Neuronal stem cell (in vitro differentiated cells): ENCODE results near the gene PHOSPHO1.

ENCODE experiments used
- DNase-seq: peaks from one replicate; pipeline ENCODE4 v3.0.0-alpha.2; 2013; ENCODE audit warnings: low spot score
- H2AFZ ChIP-seq: one replicate; pipeline ENCODE4 v1.6.1; 2013; ENCODE audit warnings: mild to moderate bottlenecking, low read length, inconsistent platforms
- H2AK5ac ChIP-seq: 2 replicates; pipeline ENCODE4 v1.6.1; 2013; ENCODE audit warnings: low read depth, mild to moderate bottlenecking, inconsistent platforms, low read length, moderate library complexity, mixed read lengths
- H2BK120ac ChIP-seq: 2 replicates; pipeline ENCODE4 v1.6.1; 2013; ENCODE audit warnings: low read depth, mild to moderate bottlenecking, inconsistent platforms, low read length, moderate library complexity, mixed read lengths
- H2BK12ac ChIP-seq: one replicate; pipeline ENCODE4 v1.6.1; 2013; ENCODE audit warnings: low read length, inconsistent platforms
- H2BK15ac ChIP-seq: 2 replicates; pipeline ENCODE4 v1.6.1; 2013; ENCODE audit warnings: mild to moderate bottlenecking, low read length, inconsistent platforms, mixed read lengths
- H2BK5ac ChIP-seq: one replicate; pipeline ENCODE4 v1.6.1; 2013; ENCODE audit warnings: inconsistent platforms, mild to moderate bottlenecking, low read length, moderate library complexity
- H3K14ac ChIP-seq: one replicate; pipeline ENCODE4 v1.6.1; 2013; ENCODE audit warnings: low read length, inconsistent platforms
- H3K18ac ChIP-seq: 2 replicates; pipeline ENCODE4 v1.6.1; 2013; ENCODE audit warnings: low read length, inconsistent platforms
- H3K23ac ChIP-seq: 2 replicates; pipeline ENCODE4 v1.6.1; 2013; ENCODE audit warnings: low read depth, mild to moderate bottlenecking, mixed read lengths, low read length, inconsistent platforms; ENCODE audit not compliant: poor library complexity
- H3K27ac ChIP-seq: replicated peaks from 3 replicates; pipeline ENCODE4 v1.5.1; 2013; ENCODE audit warnings: low read length, inconsistent platforms
- H3K27me3 ChIP-seq, 3 experiments: 2 replicates each; pipeline ENCODE4 v1.6.1; 2013; ENCODE audit warnings: low read length in 3 of 3, mild to moderate bottlenecking in 2 of 3, inconsistent platforms in 1 of 3, low read depth in 1 of 3, mixed read lengths in 1 of 3, moderate library complexity in 1 of 3; ENCODE audit not compliant: control insufficient read depth in 3 of 3, insufficient read depth in 3 of 3
- H3K36me3 ChIP-seq, 2 donors: replicated peaks in 1 of 2; 2 replicates each; pipeline ENCODE4 v1.6.1; 2013; ENCODE audit warnings: low read length in 2 of 2; ENCODE audit not compliant: control insufficient read depth in 2 of 2, insufficient read depth in 2 of 2
- H3K4ac ChIP-seq: 2 replicates; pipeline ENCODE4 v1.6.1; 2013; ENCODE audit warnings: inconsistent platforms, mild to moderate bottlenecking, low read length, moderate library complexity
- H3K4me1 ChIP-seq, 2 donors: 1 replicate in 1 of 2; 2 replicates in 1 of 2; pipeline ENCODE4 v1.6.1; 2013; ENCODE audit warnings: low read length in 2 of 2, low read depth in 1 of 2; ENCODE audit not compliant: control insufficient read depth in 2 of 2, insufficient read depth in 1 of 2
- H3K4me2 ChIP-seq: one replicate; pipeline ENCODE4 v1.6.1; 2013; ENCODE audit warnings: mild to moderate bottlenecking, low read length, inconsistent platforms; ENCODE audit not compliant: insufficient read depth, poor library complexity, severe bottlenecking
- H3K4me3 ChIP-seq, 2 donors: 2 replicates each; pipeline ENCODE4 v1.5.1; 2013; ENCODE audit warnings: low read length in 2 of 2, mild to moderate bottlenecking in 2 of 2, inconsistent platforms in 1 of 2, moderate library complexity in 1 of 2
- H3K79me1 ChIP-seq: one replicate; pipeline ENCODE4 v1.6.1; 2013; ENCODE audit warnings: low read depth, mild to moderate bottlenecking, inconsistent platforms, low read length, moderate library complexity
- H3K9ac ChIP-seq: one replicate; pipeline ENCODE4 v1.6.1; 2013; ENCODE audit warnings: mild to moderate bottlenecking, low read depth, low read length, inconsistent platforms; ENCODE audit not compliant: poor library complexity
- H3K9me3 ChIP-seq, 2 donors: replicated peaks in 1 of 2; 2 replicates each; pipeline versions ENCODE3 to v1.6.1; 2013; ENCODE audit warnings: low read length in 2 of 2, mild to moderate bottlenecking in 2 of 2, inconsistent platforms in 1 of 2, low read depth in 1 of 2, mixed read lengths in 1 of 2, moderate library complexity in 1 of 2; ENCODE audit not compliant: control insufficient read depth in 2 of 2, insufficient read depth in 1 of 2
- H4K8ac ChIP-seq: one replicate; pipeline ENCODE4 v1.6.1; 2013; ENCODE audit warnings: low read depth, mild to moderate bottlenecking, inconsistent platforms, low read length, moderate library complexity
- H4K91ac ChIP-seq: one replicate; pipeline ENCODE4 v1.6.1; 2013; ENCODE audit warnings: low read length, low read depth, mild to moderate bottlenecking, inconsistent platforms; ENCODE audit not compliant: poor library complexity
- WGBS, 2 donors: extraction: QIAGEN DNeasy Blood & Tissue Kit; methylation state at CpG; one replicate each; pipeline ENCODE4 v1.1.7; 2013; ENCODE audit warnings: missing lambda C conversion rate in 2 of 2, mixed read lengths in 1 of 2; ENCODE audit not compliant: insufficient read length in 2 of 2, insufficient replicate concordance in 1 of 2; ENCODE audit errors: extremely low coverage in 2 of 2; 5-methylcytosine and 5-hydroxymethylcytosine counted together

The PHOSPHO1 gene

DNA sequence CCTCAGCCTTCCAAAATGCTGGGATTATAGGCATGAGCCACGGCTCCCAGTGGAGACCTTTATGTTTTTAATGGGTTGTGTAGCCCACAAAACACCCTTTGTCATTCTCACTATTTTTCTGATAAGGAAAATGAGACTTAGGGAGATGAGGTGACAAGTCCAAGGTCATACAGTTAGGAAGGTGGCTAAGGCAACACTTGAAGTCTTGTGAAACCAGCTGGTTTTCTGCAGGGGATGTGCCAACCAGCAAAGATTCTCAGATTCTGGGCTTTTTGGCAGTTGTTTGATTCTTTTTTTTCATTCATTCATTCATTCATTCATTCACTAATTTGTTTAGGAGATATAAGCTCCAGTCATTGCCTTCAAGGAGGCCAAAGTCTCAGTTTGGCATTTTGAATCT lies 10.0 kb upstream of the PHOSPHO1 start:
- Histone ChIP-seq H2BK12ac (no peak overlapping the region), H3K79me1 (no peaks in the 10 kb centered on the region), H3K27ac (no peak overlapping the region), H4K91ac (no peak overlapping the region), H2BK5ac (no peak overlapping the region), H3K4me1 (peaks cover 0 to 1% of the 10 kb centered on the region in 2 donors), H2AFZ (no peak overlapping the region), H2BK15ac (no peak overlapping the region), H3K36me3 (no peaks in the 10 kb centered on the region), H3K9ac (no peak overlapping the region), H3K9me3 (no peaks in the 10 kb centered on the region), H2AK5ac (no peak overlapping the region), H3K4ac (no peak overlapping the region), H3K23ac (no peak overlapping the region), H3K4me2 (no peak overlapping the region), H3K18ac (no peak overlapping the region), H2BK120ac (no peak overlapping the region), H3K4me3 (no peak overlapping the region), H4K8ac (no peak overlapping the region), H3K27me3 (peaks cover 0 to 2% (median under 1%) of the 10 kb centered on the region in 3 experiments), H3K14ac (no peak overlapping the region)
- no peak for DNase-seq
- no CpG with 5 or more reads among the region's 1 CpG for WGBS, 2 donors

DNA sequence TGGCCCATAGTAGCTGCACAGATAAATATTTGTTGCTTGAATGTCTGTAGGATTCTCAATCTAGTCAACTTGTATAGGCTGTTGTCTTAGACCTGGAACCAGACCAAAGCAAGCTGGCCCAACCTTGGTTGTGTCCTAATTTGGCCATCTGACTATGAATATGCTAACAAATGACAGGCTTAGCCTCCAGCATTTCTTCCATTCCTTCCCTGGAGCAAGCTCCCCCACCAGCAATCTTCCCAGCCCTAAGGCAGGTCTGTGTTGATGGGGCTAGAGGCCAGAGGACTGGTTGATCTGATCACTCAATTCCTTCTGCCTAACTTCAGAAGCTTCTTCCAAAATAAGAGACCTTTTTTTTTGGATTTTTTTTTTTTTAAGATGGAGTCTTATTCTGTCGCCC lies 9.4 kb upstream of the PHOSPHO1 start:
- H2AK5ac ChIP-seq, result no peak overlapping the region
- no peak overlapping the region for H3K4me2 ChIP-seq
- no peaks in the 10 kb centered on the region for H3K9me3 ChIP-seq
- no peak overlapping the region for H4K91ac ChIP-seq
- no peak overlapping the region for H3K27ac ChIP-seq
- no peak overlapping the region for H2AFZ ChIP-seq
- WGBS, 2 donors, result no CpG with 5 or more reads among the region's 1 CpG
- H3K9ac ChIP-seq, result no peak overlapping the region
- H3K79me1 ChIP-seq, result no peaks in the 10 kb centered on the region
- H3K14ac ChIP-seq, result no peak overlapping the region
- peaks cover 0 to 1% of the 10 kb centered on the region in 2 donors for H3K4me1 ChIP-seq
- H2BK15ac ChIP-seq, result no peak overlapping the region
- H3K18ac ChIP-seq, result no peak overlapping the region
- H2BK120ac ChIP-seq, result no peak overlapping the region
- H3K4ac ChIP-seq, result no peak overlapping the region
- DNase-seq, result no peak
- no peaks in the 10 kb centered on the region for H3K36me3 ChIP-seq
- no peak overlapping the region for H2BK5ac ChIP-seq
- H3K23ac ChIP-seq, result no peak overlapping the region
- no peak overlapping the region for H3K4me3 ChIP-seq
- H4K8ac ChIP-seq, result no peak overlapping the region
- peaks cover 0 to 2% (median 2%) of the 10 kb centered on the region in 3 experiments for H3K27me3 ChIP-seq
- no peak overlapping the region for H2BK12ac ChIP-seq

DNA sequence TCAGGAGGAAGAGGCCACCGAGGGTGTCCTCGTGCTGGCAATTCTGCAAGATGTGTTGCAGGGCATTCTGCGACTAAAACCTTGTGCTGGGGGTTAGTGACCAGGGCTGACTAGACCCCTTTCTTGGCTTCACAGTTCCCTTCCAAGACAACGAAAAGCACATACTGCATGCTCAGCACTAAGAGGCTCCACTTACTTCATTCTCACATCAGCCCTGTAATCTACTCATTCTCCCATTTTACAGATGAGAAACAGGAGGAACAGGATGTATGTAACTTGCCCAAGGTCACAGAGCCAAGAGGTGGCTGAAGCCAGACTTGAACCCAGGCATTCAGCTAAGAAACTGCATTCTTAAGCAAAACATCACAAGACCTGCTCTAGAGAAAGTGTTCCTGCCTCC lies 5.3 kb upstream of the PHOSPHO1 start:
- no peak for DNase-seq

DNA sequence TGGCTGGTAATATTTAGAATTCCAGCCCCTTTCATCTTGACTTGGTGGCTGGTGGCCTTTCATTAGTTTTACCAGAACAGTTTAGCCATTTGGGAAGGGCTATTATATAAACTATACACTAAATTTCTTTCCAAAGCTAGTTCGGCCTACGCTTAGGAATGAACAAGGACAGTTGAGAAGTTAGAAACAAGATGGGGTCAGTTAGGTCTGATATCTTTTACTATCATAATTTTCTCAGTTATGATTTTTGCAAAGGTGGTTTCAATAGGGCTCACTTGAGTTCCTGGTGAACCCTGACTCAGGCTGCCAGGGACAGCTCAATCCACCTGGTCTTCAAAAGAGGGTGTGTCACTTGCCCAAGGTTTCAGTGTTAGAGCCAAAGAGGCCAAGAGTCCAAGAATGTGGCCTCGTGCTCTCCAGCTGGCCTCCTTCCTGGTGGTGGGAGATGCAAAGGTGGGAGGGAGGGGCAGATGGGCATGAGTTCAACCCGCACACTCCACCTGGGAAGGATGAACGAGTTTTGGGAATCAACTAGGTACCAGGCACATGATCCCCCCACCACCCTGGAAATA lies 4.0 kb upstream of the PHOSPHO1 start:
- H3K14ac ChIP-seq, result no peak overlapping the region
- H3K18ac ChIP-seq, result peak overlapping the region; percentile 71
- H4K8ac ChIP-seq, result no peak overlapping the region
- H3K79me1 ChIP-seq, result no peaks in the 10 kb centered on the region
- H3K9me3 ChIP-seq, result peaks cover 0 to 2% of the 10 kb centered on the region in 2 donors
- no peak overlapping the region for H3K23ac ChIP-seq
- H3K4me3 ChIP-seq, result no peak overlapping the region
- H3K36me3 ChIP-seq, result no peaks in the 10 kb centered on the region
- peak overlapping the region; percentile 81 for H3K9ac ChIP-seq
- H2BK120ac ChIP-seq, result no peak overlapping the region
- peaks cover 4% of the 10 kb centered on the region in 2 donors for H3K4me1 ChIP-seq
- no peak overlapping the region for H3K4me2 ChIP-seq
- no peak overlapping the region for H2AFZ ChIP-seq
- no CpG with 5 or more reads among the region's 5 CpGs for WGBS, 2 donors
- no peak overlapping the region for H3K4ac ChIP-seq
- H2AK5ac ChIP-seq, result no peak overlapping the region
- H3K27me3 ChIP-seq, result peaks cover 6 to 24% (median 21%) of the 10 kb centered on the region in 3 experiments
- no peak overlapping the region for H2BK12ac ChIP-seq
- H4K91ac ChIP-seq, result no peak overlapping the region
- H2BK5ac ChIP-seq, result no peak overlapping the region
- no peak overlapping the region for H3K27ac ChIP-seq
- H2BK15ac ChIP-seq, result no peak overlapping the region
- DNase-seq, result no peak

More for the DNA sequence above, 5.3 kb upstream of the PHOSPHO1 start:
- H3K14ac ChIP-seq, result no peak overlapping the region
- no peak overlapping the region for H2AK5ac ChIP-seq
- H3K4me2 ChIP-seq, result no peak overlapping the region
- H3K36me3 ChIP-seq, result no peaks in the 10 kb centered on the region
- no peak overlapping the region for H2AFZ ChIP-seq
- H3K9me3 ChIP-seq, result peaks cover 0 to 2% of the 10 kb centered on the region in 2 donors
- H3K9ac ChIP-seq, result no peak overlapping the region
- H3K27me3 ChIP-seq, result peaks cover 3 to 13% (median 10%) of the 10 kb centered on the region in 3 experiments
- no CpG with 5 or more reads among the region's 4 CpGs for WGBS, 2 donors
- H3K4ac ChIP-seq, result no peak overlapping the region
- H3K23ac ChIP-seq, result no peak overlapping the region
- no peak overlapping the region for H2BK5ac ChIP-seq
- H2BK120ac ChIP-seq, result no peak overlapping the region
- H3K18ac ChIP-seq, result no peak overlapping the region
- H3K4me1 ChIP-seq, result peaks cover 1 to 2% of the 10 kb centered on the region in 2 donors
- no peak overlapping the region for H4K8ac ChIP-seq
- H4K91ac ChIP-seq, result no peak overlapping the region
- no peak overlapping the region for H3K4me3 ChIP-seq
- H2BK15ac ChIP-seq, result no peak overlapping the region
- H3K79me1 ChIP-seq, result no peaks in the 10 kb centered on the region
- no peak overlapping the region for H3K27ac ChIP-seq
- no peak overlapping the region for H2BK12ac ChIP-seq
